ENCODE data around the gene PDYN. TPM values are rescaled to one million over a fixed set of nuclear protein-coding genes. Genes with fewer than 3 reads are reported as not detected.

PDYN gene
- total and polyA plus RNA-seq, 10 of the 15 experiments (the other 5 are each of a cell fraction or from before 2014, with no cell fraction given) = not detected

- RAD21 ChIA-PET (ENCODE audit: unreplicated experiment) = no interaction called here
- no TSS peak for BruUV-seq (replicated peaks)
Observed at GRCh38 chr20:1983301-1983700, 10.6 kb downstream of the PDYN start.

DNA sequence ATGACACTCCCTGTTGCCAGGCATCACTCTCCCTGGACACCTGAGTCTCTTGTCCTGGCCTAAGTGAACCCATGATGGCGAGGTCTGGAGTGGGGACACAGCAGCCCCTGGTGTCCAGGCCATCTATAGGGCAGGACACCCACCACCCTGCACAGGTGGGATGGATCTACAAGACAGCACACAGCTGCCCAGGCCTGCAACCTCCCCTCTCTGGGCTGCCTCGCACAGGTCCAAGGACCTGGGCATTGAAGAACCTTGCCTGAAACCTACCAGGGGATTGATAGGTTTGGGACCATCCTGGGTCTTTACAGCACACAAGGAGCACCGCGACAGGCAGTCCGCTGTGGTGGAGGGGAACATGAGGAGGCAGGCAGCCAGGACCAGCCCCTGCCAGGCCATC, 11.2 kb downstream of the PDYN start:
- CTCF ChIA-PET = no interaction called here
- Histone ChIP-seq H3K9me3 (replicated peaks; ENCODE audit: control insufficient read depth, insufficient read depth, low read length) (no peaks in the 10 kb centered on the region), H3K27me3 (replicated peaks in 1 of 2; ENCODE audit: control insufficient read depth in 2 of 2, insufficient read depth in 2 of 2, low read length in 1 of 2) (peaks cover 1 to 12% of the 10 kb centered on the region in 2 experiments; a peak in 3 of 4 replicates), H3K27ac (ENCODE audit: control insufficient read depth, insufficient read depth) (no peak overlapping the region), H3K4me1 (ENCODE audit: control insufficient read depth, insufficient read depth, low read length) (no peaks in the 10 kb centered on the region), H3K9ac (ENCODE audit: control insufficient read depth, insufficient read depth, low read length) (no peak overlapping the region), H4K20me1 (ENCODE audit: control insufficient read depth, insufficient read depth) (no peaks in the 10 kb centered on the region; the same call in 1 of the 2 replicates), H3K36me3 (ENCODE audit: control insufficient read depth in 2 of 2, insufficient read depth in 2 of 2, low read length in 1 of 2) (no peaks in the 10 kb centered on the region), H3K4me2 (ENCODE audit: control insufficient read depth, insufficient read depth) (no peak overlapping the region), H3K4me3 (no peak overlapping the region), H3K79me2 (ENCODE audit: control insufficient read depth, insufficient read depth, low read length) (no peaks in the 10 kb centered on the region), H2AFZ (ENCODE audit: control insufficient read depth, low read depth, low read length) (no peak overlapping the region)
- in situ Hi-C loops (cut with MboI) (no loop called here), intact Hi-C loops (cut with micrococcal nuclease; ENCODE audit: unreplicated experiment) (no loop called here)
- BruUV-seq (replicated peaks) = no TSS peak
- TF ChIP-seq KLF5 (IDR thresholded peaks at IDR 0.05; ENCODE audit: partially characterized antibody) (no peak), CBX3 (IDR thresholded peaks at IDR 0.05; ENCODE audit: borderline replicate concordance, low read depth) (no peak)
- no peak for ATAC-seq
- SMC1A ChIA-PET (ENCODE audit: uncharacterized antibody, unreplicated experiment) = no interaction called here
- POLR2A ChIA-PET = no interaction called here
- RAD21 ChIA-PET (ENCODE audit: unreplicated experiment) = no interaction called here
- DNase-seq (ENCODE audit: low read depth, low spot score) = no peak
- 59% methylated on average over 5 of the region's 5 CpGs for WGBS (ENCODE audit: insufficient coverage, insufficient replicate concordance, low lambda C conversion rate, missing lambda C conversion rate)
- FAIRE-seq = no peak

More at GRCh38 chr20:1983301-1983700, 10.6 kb downstream of the PDYN start:
- FAIRE-seq = no peak
- Histone ChIP-seq H3K36me3 (ENCODE audit: control insufficient read depth in 2 of 2, insufficient read depth in 2 of 2, low read length in 1 of 2) (no peaks in the 10 kb centered on the region), H3K27ac (ENCODE audit: control insufficient read depth, insufficient read depth) (no peak overlapping the region), H2AFZ (ENCODE audit: control insufficient read depth, low read depth, low read length) (no peak overlapping the region), H3K27me3 (replicated peaks in 1 of 2; ENCODE audit: control insufficient read depth in 2 of 2, insufficient read depth in 2 of 2, low read length in 1 of 2) (peaks cover 1 to 10% of the 10 kb centered on the region in 2 experiments; a peak in 3 of 4 replicates), H3K79me2 (ENCODE audit: control insufficient read depth, insufficient read depth, low read length) (no peaks in the 10 kb centered on the region), H3K4me2 (ENCODE audit: control insufficient read depth, insufficient read depth) (no peak overlapping the region), H3K4me1 (ENCODE audit: control insufficient read depth, insufficient read depth, low read length) (no peaks in the 10 kb centered on the region), H3K9ac (ENCODE audit: control insufficient read depth, insufficient read depth, low read length) (no peak overlapping the region), H3K9me3 (replicated peaks; ENCODE audit: control insufficient read depth, insufficient read depth, low read length) (no peaks in the 10 kb centered on the region), H3K4me3 (no peak overlapping the region), H4K20me1 (ENCODE audit: control insufficient read depth, insufficient read depth) (no peaks in the 10 kb centered on the region; the same call in 1 of the 2 replicates)
- ChIA-PET POLR2A (no interaction called here), SMC1A (ENCODE audit: uncharacterized antibody, unreplicated experiment) (no interaction called here), CTCF (interaction anchor here (1.3 kb wide), 3 partner anchors 18 to 189 kb away, joined by 3 to 7 read pairs (median 3); no protein-coding TSS in a partner anchor)
- ATAC-seq = no peak
- no peak for DNase-seq (ENCODE audit: low read depth, low spot score)
- WGBS (ENCODE audit: insufficient coverage, insufficient replicate concordance, low lambda C conversion rate, missing lambda C conversion rate) = 0% methylated on average over 4 of the region's 4 CpGs
- in situ Hi-C loops (cut with MboI) = no loop called here
- TF ChIP-seq SMC3 (IDR thresholded peaks at IDR 0.05; ENCODE audit: borderline replicate concordance, low read length) = no peak
- intact Hi-C loops (cut with micrococcal nuclease; ENCODE audit: unreplicated experiment) = no loop called here

All from GM12878 (cell line).